H9 (cell line): ENCODE measurements around the gene TMEM176B. TPM values are rescaled to one million over a fixed set of nuclear protein-coding genes. Genes with fewer than 3 reads are reported as not detected.

ENCODE experiments used
- DNase-seq: peaks from one replicate; pipeline ENCODE4 v3.0.0-alpha.2; 2017
- H2AFZ ChIP-seq: one replicate; pipeline ENCODE4 v1.6.1; 2013; ENCODE audit warnings: mild to moderate bottlenecking, low read length, control low read depth, moderate library complexity
- H2AK5ac ChIP-seq: 2 replicates; pipeline ENCODE4 v1.6.1; 2013; ENCODE audit warnings: low read length, control low read depth, mixed read lengths; ENCODE audit not compliant: insufficient read length
- H2BK120ac ChIP-seq: one replicate; pipeline ENCODE4 v1.6.1; 2013; ENCODE audit warnings: low read depth, mild to moderate bottlenecking, low read length, control low read depth, inconsistent platforms; ENCODE audit not compliant: poor library complexity, severe bottlenecking
- H2BK12ac ChIP-seq: 2 replicates; pipeline ENCODE4 v1.6.1; 2013; ENCODE audit warnings: low read length, control low read depth, mixed read lengths, low read depth; ENCODE audit not compliant: insufficient read length
- H2BK15ac ChIP-seq: 2 replicates; pipeline ENCODE4 v1.6.1; 2013; ENCODE audit warnings: low read depth, low read length, control low read depth
- H2BK20ac ChIP-seq: one replicate; pipeline ENCODE4 v1.6.1; 2013; ENCODE audit warnings: low read depth, mild to moderate bottlenecking, low read length, control low read depth, inconsistent platforms; ENCODE audit not compliant: poor library complexity, severe bottlenecking
- H2BK5ac ChIP-seq: 2 replicates; pipeline ENCODE4 v1.6.1; 2013; ENCODE audit warnings: low read length, control low read depth, mixed read lengths; ENCODE audit not compliant: insufficient read length
- H3K14ac ChIP-seq: 2 replicates; pipeline ENCODE4 v1.6.1; 2013; ENCODE audit warnings: low read length, control low read depth; ENCODE audit not compliant: insufficient read depth
- H3K18ac ChIP-seq: 2 replicates; pipeline ENCODE4 v1.6.1; 2013; ENCODE audit warnings: low read depth, mild to moderate bottlenecking, mixed read lengths, low read length, control low read depth; ENCODE audit not compliant: insufficient read length
- H3K23ac ChIP-seq: 2 replicates; pipeline ENCODE4 v1.6.1; 2013; ENCODE audit warnings: low read length, control low read depth, mixed read lengths, low read depth; ENCODE audit not compliant: insufficient read length
- H3K23me2 ChIP-seq: 2 replicates; pipeline ENCODE4 v1.6.1; 2013; ENCODE audit warnings: low read depth, mild to moderate bottlenecking, mixed read lengths, low read length, control low read depth; ENCODE audit not compliant: insufficient read length, poor library complexity, severe bottlenecking
- H3K27ac ChIP-seq: 2 replicates; pipeline ENCODE4 v1.5.1; 2013; ENCODE audit warnings: low read length, control low read depth, mixed read lengths, low read depth; ENCODE audit not compliant: insufficient read length
- H3K27me3 ChIP-seq: 2 replicates; pipeline ENCODE4 v1.6.1; 2013; ENCODE audit warnings: low read length, control low read depth, inconsistent platforms; ENCODE audit not compliant: insufficient read depth
- H3K4ac ChIP-seq: 2 replicates; pipeline ENCODE4 v1.6.1; 2013; ENCODE audit warnings: low read depth, mild to moderate bottlenecking, control low read depth, inconsistent platforms, low read length, moderate library complexity
- H3K4me1 ChIP-seq: 2 replicates; pipeline ENCODE4 v1.6.1; 2013; ENCODE audit warnings: low read length, control low read depth, inconsistent platforms; ENCODE audit not compliant: insufficient read depth
- H3K4me2 ChIP-seq: 2 replicates; pipeline ENCODE4 v1.6.1; 2013; ENCODE audit warnings: low read length, control low read depth, mixed read lengths; ENCODE audit not compliant: insufficient read length, insufficient read depth
- H3K56ac ChIP-seq: 2 replicates; pipeline ENCODE4 v1.6.1; 2013; ENCODE audit warnings: low read depth, mild to moderate bottlenecking, mixed read lengths, low read length, control low read depth; ENCODE audit not compliant: insufficient read length
- H3K79me1 ChIP-seq: 2 replicates; pipeline ENCODE4 v1.6.1; 2013; ENCODE audit warnings: low read depth, mild to moderate bottlenecking, moderate library complexity, low read length, control low read depth, inconsistent platforms; ENCODE audit not compliant: insufficient read depth, poor library complexity, severe bottlenecking
- H3K79me2 ChIP-seq: 2 replicates; pipeline ENCODE4 v1.6.1; 2013; ENCODE audit warnings: low read length, control low read depth, inconsistent platforms; ENCODE audit not compliant: insufficient read depth
- H3K9ac ChIP-seq: 2 replicates; pipeline ENCODE4 v1.6.1; 2013; ENCODE audit warnings: low read length, control low read depth, mixed read lengths; ENCODE audit not compliant: insufficient read length; ENCODE audit errors: extremely low read depth
- H3K9me3 ChIP-seq: one replicate; pipeline ENCODE4 v1.6.1; 2013; ENCODE audit warnings: low read depth, low read length, inconsistent platforms; ENCODE audit not compliant: control insufficient read depth
- H3T11ph ChIP-seq: one replicate; pipeline ENCODE4 v1.6.1; 2013; ENCODE audit warnings: mild to moderate bottlenecking, low read length, control low read depth, inconsistent platforms
- H4K20me1 ChIP-seq: one replicate; pipeline ENCODE4 v1.6.1; 2013; ENCODE audit not compliant: control insufficient read depth, insufficient read length, insufficient read depth
- H4K5ac ChIP-seq: 2 replicates; pipeline ENCODE4 v1.6.1; 2013; ENCODE audit warnings: low read depth, mild to moderate bottlenecking, mixed read lengths, low read length, control low read depth; ENCODE audit not compliant: insufficient read length
- H4K8ac ChIP-seq: replicated peaks from 2 replicates; pipeline ENCODE4 v1.6.1; 2013; ENCODE audit warnings: low read length, control low read depth, mixed read lengths, low read depth; ENCODE audit not compliant: insufficient read length
- H4K91ac ChIP-seq: 2 replicates; pipeline ENCODE4 v1.6.1; 2013; ENCODE audit warnings: low read depth, mild to moderate bottlenecking, moderate library complexity, mixed read lengths, low read length, control low read depth; ENCODE audit not compliant: insufficient read length
- H3K27ac Mint-ChIP-seq, 3 experiments: 2 replicates in 2 of 3; 3 replicates in 1 of 3; pipeline ENCODE4 v1.8.0; 2020 to 2021; ENCODE audit warnings: mixed read lengths in 3 of 3, mild to moderate bottlenecking in 1 of 3, moderate library complexity in 1 of 3
- H3K27me3 Mint-ChIP-seq: 2 replicates; pipeline ENCODE4 v1.8.0; 2021; ENCODE audit warnings: low read depth, mild to moderate bottlenecking, moderate library complexity, mixed read lengths
- H3K36me3 Mint-ChIP-seq, 3 experiments: 2 replicates in 2 of 3; 3 replicates in 1 of 3; pipeline ENCODE4 v1.8.0; 2020 to 2021; ENCODE audit warnings: low read depth in 3 of 3, mixed read lengths in 3 of 3; ENCODE audit not compliant: insufficient read depth in 1 of 3
- H3K4me1 Mint-ChIP-seq, 2 experiments: 2 replicates each; pipeline ENCODE4 v1.8.0; 2020; ENCODE audit warnings: mixed read lengths in 2 of 2
- H3K4me3 Mint-ChIP-seq, 2 experiments: 2 replicates in 1 of 2; 3 replicates in 1 of 2; pipeline ENCODE4 v1.8.0; 2020 to 2021; ENCODE audit warnings: mild to moderate bottlenecking in 2 of 2, mixed read lengths in 2 of 2, moderate library complexity in 1 of 2
- H3K9me3 Mint-ChIP-seq, 2 experiments: 2 replicates in 1 of 2; 3 replicates in 1 of 2; pipeline ENCODE4 v1.8.0; 2020; ENCODE audit warnings: mild to moderate bottlenecking in 2 of 2, mixed read lengths in 2 of 2, moderate library complexity in 1 of 2
- CTCF ChIP-seq: fragments of 200-600 bp; sonication (generic); conservative IDR thresholded peaks from 3 replicates; pipeline ENCODE4 v1.8.0; 2021; ENCODE audit warnings: antibody characterized with exemption, mild to moderate bottlenecking
- WGBS: extraction: QIAGEN DNeasy Blood & Tissue Kit; methylation state at CpG from one replicate; pipeline ENCODE4 v1.1.7; 2013; ENCODE audit warnings: missing lambda C conversion rate, low lambda C conversion rate, mixed read lengths; ENCODE audit not compliant: insufficient read length; ENCODE audit errors: extremely low coverage; 5-methylcytosine and 5-hydroxymethylcytosine counted together
- total RNA-seq: library from RNA; stranded (reverse); gene quantifications from 2 replicates; pipeline ENCODE4 v1.2.1, GENCODE V29; 2021

TMEM176B gene
- total RNA-seq, 1 experiment from 2014 or later = 0.85 TPM

- Histone ChIP-seq H3K14ac (no peak overlapping the region), H3K23me2 (no peaks in the 10 kb centered on the region), H2BK12ac (no peak overlapping the region), H2BK20ac (no peak overlapping the region), H3K4ac (no peak overlapping the region), H4K91ac (no peak overlapping the region), H2AFZ (no peak overlapping the region), H4K20me1 (no peaks in the 10 kb centered on the region), H4K5ac (no peak overlapping the region), H3K23ac (no peak overlapping the region), H3T11ph (no peak overlapping the region), H3K9me3 (no peaks in the 10 kb centered on the region), H2BK120ac (no peak overlapping the region), H3K27ac (no peak overlapping the region), H2BK15ac (no peak overlapping the region), H4K8ac (no peak overlapping the region), H3K9ac (no peak overlapping the region), H3K27me3 (peaks cover 13% of the 10 kb centered on the region; the same call in 1 of the 2 replicates), H3K18ac (no peak overlapping the region), H3K56ac (no peak overlapping the region), H2AK5ac (no peak overlapping the region), H3K79me2 (no peaks in the 10 kb centered on the region; the same call in 1 of the 2 replicates), H3K79me1 (no peaks in the 10 kb centered on the region), H2BK5ac (no peak overlapping the region), H3K4me2 (no peak overlapping the region), H3K4me1 (no peaks in the 10 kb centered on the region)
- no peak for DNase-seq
- no peak for TF ChIP-seq CTCF
- Mint-ChIP-seq H3K4me3 (no peak overlapping the region), H3K27ac (no peak overlapping the region), H3K27me3 (peaks cover 93% of the 10 kb centered on the region), H3K4me1 (no peaks in the 10 kb centered on the region), H3K36me3 (no peaks in the 10 kb centered on the region), H3K9me3 (no peaks in the 10 kb centered on the region; a peak in 2 of 5 replicates)
- WGBS = no CpG with 5 or more reads among the region's 2 CpGs
Measured at GRCh38 chr7:150751702-150752101, 48.5 kb downstream of the TMEM176B start.
